Aorta (tissue), 5 donors: ENCODE measurements around the gene EPB41L5. TPM values are rescaled to one million over a fixed set of nuclear protein-coding genes. Genes with fewer than 3 reads are reported as not detected.
"Not testable (repeated sequence)": the region's sequence is repeated elsewhere in the genome, so short reads cannot be mapped to it uniquely, and the experiment has no call there.

Experiments
- ATAC-seq: fragments of 200-7000 bp; cut with Tn5 transposase; one replicate; pipeline ENCODE4 v1.9.1; 2022; ENCODE audit warnings: moderate library complexity; ENCODE audit not compliant: low FRiP score
- DNase-seq, 2 donors: peaks; one replicate each; pipeline ENCODE4 v3.0.0-alpha.2; 2020
- H3K27ac ChIP-seq, 2 donors: one replicate each; pipeline ENCODE4 v1.5.1; 2013; ENCODE audit warnings: low read length in 2 of 2, mild to moderate bottlenecking in 2 of 2, moderate library complexity in 2 of 2, control low read depth in 1 of 2, inconsistent platforms in 1 of 2, low read depth in 1 of 2
- H3K27me3 ChIP-seq, 2 donors: one replicate each; pipeline ENCODE4 v1.6.1; 2013; ENCODE audit warnings: control low read depth in 1 of 2, low read length in 1 of 2, mild to moderate bottlenecking in 1 of 2, moderate library complexity in 1 of 2; ENCODE audit not compliant: insufficient read depth in 2 of 2, control insufficient read depth in 1 of 2
- H3K36me3 ChIP-seq, 2 donors: one replicate each; pipeline ENCODE4 v1.6.1; 2013; ENCODE audit warnings: control low read depth in 1 of 2, low read length in 1 of 2, mild to moderate bottlenecking in 1 of 2; ENCODE audit not compliant: insufficient read depth in 2 of 2, control insufficient read depth in 1 of 2
- H3K4me1 ChIP-seq, 2 donors: one replicate each; pipeline ENCODE4 v1.6.1; 2013; ENCODE audit warnings: low read length in 2 of 2, control low read depth in 1 of 2, mild to moderate bottlenecking in 1 of 2, moderate library complexity in 1 of 2; ENCODE audit not compliant: insufficient read depth in 2 of 2, control insufficient read depth in 1 of 2
- H3K4me3 ChIP-seq, 2 donors: one replicate each; pipeline ENCODE4 v1.5.1; 2013; ENCODE audit warnings: low read length in 2 of 2, control low read depth in 1 of 2, mild to moderate bottlenecking in 1 of 2
- H3K9me3 ChIP-seq: one replicate; pipeline ENCODE4 v1.6.1; 2013; ENCODE audit warnings: mild to moderate bottlenecking, low read length; ENCODE audit not compliant: control insufficient read depth
- WGBS, 2 donors: extraction: QIAGEN DNeasy Blood & Tissue Kit; methylation state at CpG; one replicate each; pipeline ENCODE4 v1.1.7; 2013; 5-methylcytosine and 5-hydroxymethylcytosine counted together
- intact Hi-C, 2 donors: fragments of 100-400 bp; cut with DNase I; formaldehyde crosslinking; loops; one replicate each; pipeline versions ENCODE4 v1.14.2 to v1.15.0; 2022
- long read RNA-seq, 2 donors: library from polyadenylated mRNA; unstranded; transcript quantifications; one replicate each; pipeline ENCODE4 v2.0.0, GENCODE V29; 2020 to 2021
- polyA plus RNA-seq, 2 donors: library from polyadenylated mRNA; stranded (reverse); fragments of 200-250 nt; gene quantifications; one replicate each; pipeline ENCODE4 v1.2.3, GENCODE V29; 2013
- total RNA-seq, 2 donors: library from RNA; stranded (reverse); fragmentation: NEBNext Ultra II Directional; extraction: Animal tissue kit (Norgen Biotek cat#: 25700); gene quantifications; one replicate each; pipeline ENCODE4 v1.2.1, GENCODE V29; 2021
- donor health status: healthy with polysubstance abuse.
- donor health status: Bipolar disorder and iron deficiency.
- donor health status: DM: no; HTN: no; CAD: no.
- donor health status: DM: no; HTN: no; CAD: no.
- donor health status: DM: yes; HTN: yes; CAD: no.

The EPB41L5 gene
- 10 to 100 TPM; 18.2 to 21.8 TPM for total RNA-seq
- 1 to 10 TPM; 4.3 to 4.6 TPM for polyA plus RNA-seq
- long read RNA-seq, donor 1, partial matches to known transcripts = 4 of 13 reads
- long read RNA-seq, donor 1, other reads (novel, unspliced or antisense) = 9 of 13 reads
- long read RNA-seq, donor 2, full-length matches to known transcripts = 1 of 14 reads
- long read RNA-seq, donor 2, partial matches to known transcripts = 3 of 14 reads
- long read RNA-seq, donor 2, other reads (novel, unspliced or antisense) = 10 of 14 reads

GRCh38 chr2:120012771-120013596 lies at the start of gene EPB41L5:
Gene EPB41L5, plus strand, starts transcription at chr2:120013077. Its CDS starts 6,008 bp downstream, at chr2:120019085.
- no peaks in the 10 kb centered on the region for H3K9me3 ChIP-seq
- H3K4me3 ChIP-seq = peak within 1 kb of the TSS; percentile 92 to 93
- peak; percentile 98 for ATAC-seq
- 1% methylated on average over 101 to 104 of the region's 104 CpGs for WGBS, 2 donors
- H3K27ac ChIP-seq = peak within 1 kb of the TSS in 1 of 2 donors; percentile 84
- no peaks in the 10 kb centered on the region for H3K36me3 ChIP-seq
- H3K4me1 ChIP-seq = no peaks in the 10 kb centered on the region
- peak; percentile 95 to 98 for DNase-seq
- intact Hi-C loops = loop anchor here in 1 of 2 donors (10.0 kb wide), 1 partner anchor 258 kb away; the partner anchor contains the start of gene PTPN4
- H3K27me3 ChIP-seq = no peaks in the 10 kb centered on the region

DNA sequence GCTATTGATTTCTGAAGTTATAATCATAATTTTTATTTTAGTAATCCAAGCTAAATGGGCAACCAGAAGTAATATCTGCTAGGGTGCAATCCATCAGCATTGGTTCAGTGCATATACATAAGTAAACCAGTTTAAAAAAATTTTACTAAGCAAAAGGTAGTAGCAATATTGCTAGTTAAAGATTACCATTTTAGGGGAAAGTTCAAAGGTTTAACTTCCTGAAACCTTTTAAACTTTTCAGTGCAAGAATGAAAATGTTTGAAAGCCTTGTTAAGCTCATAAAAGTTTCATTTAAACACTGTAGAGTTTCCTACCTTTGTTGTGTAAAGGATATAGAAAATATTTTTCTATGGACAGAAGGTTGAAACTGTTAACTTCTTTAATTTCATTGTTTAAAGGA lies 31.0 kb upstream of the EPB41L5 start:
- H3K4me1 ChIP-seq = no peaks in the 10 kb centered on the region
- DNase-seq (no peak), ATAC-seq (no peak)
- H3K27me3 ChIP-seq = no peaks in the 10 kb centered on the region
- no peaks in the 10 kb centered on the region for H3K36me3 ChIP-seq
- intact Hi-C loops = no loop called here
- H3K9me3 ChIP-seq = no peaks in the 10 kb centered on the region
- H3K27ac ChIP-seq = no peak overlapping the region
- no peak overlapping the region for H3K4me3 ChIP-seq

DNA sequence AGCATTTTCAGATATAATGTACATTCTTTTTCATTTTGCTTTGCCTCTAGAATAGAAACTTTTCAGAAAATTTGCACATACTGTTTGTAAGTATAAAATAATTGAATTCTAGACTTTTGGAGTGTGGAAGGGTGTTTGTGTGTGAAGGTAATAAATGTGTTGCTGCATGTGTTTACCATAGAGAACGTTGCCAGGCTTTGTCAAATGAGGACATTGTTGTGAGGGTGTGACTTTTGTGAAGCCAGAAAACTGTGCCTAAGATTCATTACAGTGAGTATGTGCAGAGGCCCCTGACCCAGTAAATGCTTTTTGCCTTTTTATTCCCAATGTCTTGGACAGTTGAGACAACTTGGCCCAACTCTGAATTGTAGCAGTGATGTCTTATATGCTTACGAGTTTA lies 30.4 kb upstream of the EPB41L5 start:
- 71 to 75% methylated on average over 2 of the region's 2 CpGs for WGBS, 2 donors
- Histone ChIP-seq H3K9me3 (no peaks in the 10 kb centered on the region), H3K27ac (no peak overlapping the region), H3K27me3 (no peaks in the 10 kb centered on the region), H3K36me3 (no peaks in the 10 kb centered on the region), H3K4me3 (no peak overlapping the region), H3K4me1 (no peaks in the 10 kb centered on the region)
- intact Hi-C loops = no loop called here
- DNase-seq (no peak), ATAC-seq (no peak)

DNA sequence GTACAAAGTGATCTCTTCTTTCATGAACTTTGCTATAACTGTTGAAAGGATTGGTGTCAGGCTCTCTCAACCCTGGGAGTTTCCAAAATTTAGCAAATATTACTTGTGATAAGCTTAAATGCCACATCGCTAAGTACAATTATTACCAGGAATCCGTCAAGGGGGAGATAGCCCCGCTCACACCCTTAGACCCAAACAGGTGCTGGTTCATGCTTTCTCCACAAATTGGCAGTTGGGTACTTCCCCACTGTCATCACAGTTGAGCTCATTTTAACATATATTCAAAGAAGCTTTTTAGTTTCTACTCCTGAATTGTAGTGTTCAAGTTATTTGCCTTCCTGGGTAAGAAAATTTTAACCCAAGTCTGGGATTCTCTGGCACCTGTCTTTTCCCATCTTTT lies 29.8 kb upstream of the EPB41L5 start:
- intact Hi-C loops = no loop called here
- Histone ChIP-seq H3K4me1 (no peaks in the 10 kb centered on the region), H3K4me3 (no peak overlapping the region), H3K9me3 (no peaks in the 10 kb centered on the region), H3K27me3 (no peaks in the 10 kb centered on the region), H3K27ac (no peak overlapping the region), H3K36me3 (no peaks in the 10 kb centered on the region)
- DNase-seq (no peak), ATAC-seq (no peak)
- 75 to 80% methylated on average over 3 of the region's 3 CpGs for WGBS, 2 donors

- intact Hi-C loops = no loop called here
- H3K27me3 ChIP-seq = no peaks in the 10 kb centered on the region
- no peaks in the 10 kb centered on the region for H3K4me1 ChIP-seq
- H3K4me3 ChIP-seq = no peak overlapping the region
- H3K27ac ChIP-seq = no peak overlapping the region
- ATAC-seq (no peak), DNase-seq (no peak)
- no peaks in the 10 kb centered on the region for H3K36me3 ChIP-seq
- WGBS, 2 donors = 69 to 72% methylated on average over 3 of the region's 3 CpGs
- H3K9me3 ChIP-seq = no peaks in the 10 kb centered on the region
Observed at GRCh38 chr2:119996148-119996547, 16.7 kb upstream of the EPB41L5 start.

- ATAC-seq, intact Hi-C loops, H3K9me3 ChIP-seq, H3K36me3 ChIP-seq, H3K27me3 ChIP-seq, H3K27ac ChIP-seq, H3K4me3 ChIP-seq, DNase-seq, H3K4me1 ChIP-seq: not testable (repeated sequence)
- WGBS, 2 donors = 90 to 92% methylated on average over 46 to 55 of the region's 55 CpGs
Observed at GRCh38 chr2:119996896-119997891, 15.7 kb upstream of the EPB41L5 start.

GRCh38 chr2:120001471-120001870 lies 11.4 kb upstream of the EPB41L5 start:
- no peak for ATAC-seq
- intact Hi-C loops = no loop called here
- Histone ChIP-seq H3K4me1 (no peaks in the 10 kb centered on the region), H3K27ac (no peak overlapping the region), H3K27me3 (no peaks in the 10 kb centered on the region), H3K4me3 (no peak overlapping the region), H3K9me3 (no peaks in the 10 kb centered on the region), H3K36me3 (no peaks in the 10 kb centered on the region)
- 67 to 77% methylated on average over 1 of the region's 1 CpG for WGBS, 2 donors
- no peak for DNase-seq

DNA sequence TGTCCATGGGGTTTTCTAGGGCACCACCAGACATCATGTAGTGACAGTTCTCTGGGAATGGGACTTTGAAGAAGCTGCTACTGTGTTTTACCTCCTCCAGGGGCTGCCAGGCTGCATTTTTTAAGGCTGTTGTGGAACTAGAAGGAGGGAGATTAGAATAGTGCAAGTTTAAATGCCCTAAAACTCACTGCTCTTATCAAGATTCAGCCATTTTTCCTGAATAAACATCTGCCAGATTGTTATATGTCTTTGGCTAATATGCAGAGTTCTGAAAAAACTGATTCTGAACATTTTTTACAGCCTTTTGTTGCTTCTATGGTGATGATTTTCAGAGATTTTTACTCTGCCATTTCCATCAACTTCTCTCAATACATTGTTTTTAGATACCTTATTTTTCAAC lies 8.6 kb upstream of the EPB41L5 start:
- intact Hi-C loops = no loop called here
- no peaks in the 10 kb centered on the region for H3K9me3 ChIP-seq
- no peaks in the 10 kb centered on the region for H3K4me1 ChIP-seq
- ATAC-seq (no peak), DNase-seq (no peak)
- no peak overlapping the region for H3K4me3 ChIP-seq
- no peak overlapping the region for H3K27ac ChIP-seq
- H3K27me3 ChIP-seq = no peaks in the 10 kb centered on the region
- no peaks in the 10 kb centered on the region for H3K36me3 ChIP-seq
